ENCODE data around the gene SHROOM3.

The SHROOM3 gene

DNA sequence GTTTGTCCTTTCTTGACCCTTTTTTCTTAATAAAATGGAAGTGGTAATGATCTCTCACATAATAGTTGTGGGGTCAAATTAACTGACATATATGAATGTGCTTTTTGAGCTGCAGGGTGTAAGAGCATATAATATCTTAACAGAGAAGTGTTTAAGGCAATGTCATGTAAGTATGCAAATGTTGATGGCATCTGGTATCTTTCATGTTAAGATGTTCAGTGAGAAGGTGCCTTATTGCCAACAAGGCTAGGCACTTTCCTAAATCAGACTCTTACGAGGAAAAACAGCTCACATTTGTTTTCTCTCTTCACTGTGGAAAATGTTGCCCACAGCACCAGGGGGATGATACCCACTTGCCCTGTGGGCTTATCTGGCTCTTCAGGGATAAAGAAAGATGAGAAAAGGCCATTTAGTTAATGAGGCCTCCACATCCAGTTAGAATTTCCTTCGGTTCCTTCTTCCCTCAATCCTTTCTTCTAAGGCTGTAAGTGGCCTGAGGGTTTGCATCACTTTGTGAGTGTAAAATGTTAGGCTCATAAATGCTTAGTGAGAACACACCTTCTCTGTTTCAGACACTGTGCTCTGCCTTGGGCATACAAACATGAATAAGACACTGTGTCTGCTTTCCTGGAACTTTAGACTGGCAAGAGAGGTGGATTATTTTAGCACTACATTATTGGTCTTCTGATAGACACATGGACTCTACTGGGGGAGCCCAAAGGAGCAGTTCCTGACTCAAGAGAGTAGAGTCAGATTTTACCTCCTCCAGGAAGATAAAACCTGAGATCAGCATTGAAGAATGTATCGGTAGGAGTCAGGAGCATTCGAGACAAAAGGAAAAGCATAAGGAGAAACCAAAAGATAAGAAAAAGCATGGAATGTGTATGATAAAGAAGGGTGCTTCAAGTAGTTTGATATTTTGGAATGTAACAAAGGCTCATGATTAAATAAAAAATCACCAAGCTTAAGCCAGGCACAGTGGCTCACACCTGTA is 327.4 kb downstream of the SHROOM3 start:
- H3K4me3 ChIP-seq (ENCODE audit: low read depth, low read length) = no peak overlapping the region
- DNase-seq (ENCODE audit: low read depth) = no peak
- no peak for TF ChIP-seq MYC (IDR thresholded peaks at IDR 0.05; ENCODE audit: low read depth, low read length)
- TF ChIP-seq, protein P1, sequence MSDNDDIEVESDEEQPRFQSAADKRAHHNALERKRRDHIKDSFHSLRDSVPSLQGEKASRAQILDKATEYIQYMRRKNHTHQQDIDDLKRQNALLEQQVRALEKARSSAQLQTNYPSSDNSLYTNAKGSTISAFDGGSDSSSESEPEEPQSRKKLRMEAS (IDR thresholded peaks at IDR 0.05; ENCODE audit: low read depth, low read length) = no peak
- TF ChIP-seq, protein P2, sequence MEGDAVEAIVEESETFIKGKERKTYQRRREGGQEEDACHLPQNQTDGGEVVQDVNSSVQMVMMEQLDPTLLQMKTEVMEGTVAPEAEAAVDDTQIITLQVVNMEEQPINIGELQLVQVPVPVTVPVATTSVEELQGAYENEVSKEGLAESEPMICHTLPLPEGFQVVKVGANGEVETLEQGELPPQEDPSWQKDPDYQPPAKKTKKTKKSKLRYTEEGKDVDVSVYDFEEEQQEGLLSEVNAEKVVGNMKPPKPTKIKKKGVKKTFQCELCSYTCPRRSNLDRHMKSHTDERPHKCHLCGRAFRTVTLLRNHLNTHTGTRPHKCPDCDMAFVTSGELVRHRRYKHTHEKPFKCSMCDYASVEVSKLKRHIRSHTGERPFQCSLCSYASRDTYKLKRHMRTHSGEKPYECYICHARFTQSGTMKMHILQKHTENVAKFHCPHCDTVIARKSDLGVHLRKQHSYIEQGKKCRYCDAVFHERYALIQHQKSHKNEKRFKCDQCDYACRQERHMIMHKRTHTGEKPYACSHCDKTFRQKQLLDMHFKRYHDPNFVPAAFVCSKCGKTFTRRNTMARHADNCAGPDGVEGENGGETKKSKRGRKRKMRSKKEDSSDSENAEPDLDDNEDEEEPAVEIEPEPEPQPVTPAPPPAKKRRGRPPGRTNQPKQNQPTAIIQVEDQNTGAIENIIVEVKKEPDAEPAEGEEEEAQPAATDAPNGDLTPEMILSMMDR (IDR thresholded peaks at IDR 0.05; ENCODE audit: low read depth, low read length) = no peak
- TF ChIP-seq POLR2A (IDR thresholded peaks at IDR 0.05; ENCODE audit: extremely low read depth, insufficient read length) = no peak

DNA sequence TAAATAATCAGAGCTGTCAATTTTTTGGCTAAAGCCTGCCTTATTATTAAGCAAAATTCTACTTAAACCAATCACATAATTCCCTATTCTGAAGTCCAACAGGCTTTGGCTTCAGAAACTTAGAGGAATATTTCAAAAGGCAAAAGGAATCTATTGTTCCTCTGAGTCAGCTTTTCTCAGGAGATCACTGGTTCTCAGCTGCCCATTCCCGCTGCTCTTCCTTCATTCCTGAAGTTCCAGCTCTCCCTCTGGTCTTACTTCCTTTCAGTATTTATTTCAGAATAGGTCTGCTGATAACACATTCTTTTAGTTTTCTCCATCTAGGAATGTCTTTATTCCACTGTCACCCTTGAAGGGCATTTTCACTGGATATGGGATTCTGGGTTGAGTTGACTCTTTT is 329.2 kb downstream of the SHROOM3 start:
- no peak overlapping the region for H3K4me3 ChIP-seq (ENCODE audit: low read depth, low read length)
- DNase-seq (ENCODE audit: low read depth) = no peak
- TF ChIP-seq MYC (IDR thresholded peaks at IDR 0.05; ENCODE audit: low read depth, low read length) (no peak), POLR2A (IDR thresholded peaks at IDR 0.05; ENCODE audit: extremely low read depth, insufficient read length) (no peak)
- TF ChIP-seq, protein P2 (IDR thresholded peaks at IDR 0.05; ENCODE audit: low read depth, low read length) = no peak
- TF ChIP-seq, protein P1 (IDR thresholded peaks at IDR 0.05; ENCODE audit: low read depth, low read length) = no peak

DNA sequence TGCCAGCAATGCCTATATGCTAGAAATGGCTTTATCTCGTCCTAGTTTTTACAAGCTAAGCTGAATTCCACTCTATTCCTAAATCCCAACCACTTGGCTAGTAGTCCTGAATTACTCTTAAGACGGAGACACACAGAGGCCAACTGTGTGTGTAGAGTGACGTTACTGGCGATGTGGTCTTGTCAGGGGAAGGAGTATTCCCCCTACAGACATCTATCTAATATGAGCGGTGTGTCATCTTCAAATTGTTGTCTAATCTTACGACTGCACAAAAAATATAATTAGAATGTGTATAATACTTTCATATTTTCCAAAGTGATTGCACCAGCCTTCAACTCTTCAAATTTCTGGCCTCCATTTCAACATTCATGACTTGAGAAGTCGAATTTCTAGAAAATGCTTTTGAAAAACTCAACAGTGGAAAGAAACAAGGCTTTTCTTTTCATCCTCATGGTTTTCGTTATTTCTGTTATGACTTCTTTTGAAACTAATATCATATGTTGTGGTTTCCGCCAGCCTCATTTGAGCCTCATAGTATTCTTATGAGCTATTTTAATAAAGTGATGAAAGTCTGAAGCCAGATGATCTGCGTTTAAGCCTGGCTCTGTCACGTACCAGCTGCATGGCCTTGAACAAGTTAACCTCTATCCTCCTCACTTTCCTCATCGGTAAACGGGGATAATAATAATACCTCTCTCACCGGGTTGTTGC is 330.6 kb downstream of the SHROOM3 start:
- no peak for TF ChIP-seq MYC (IDR thresholded peaks at IDR 0.05; ENCODE audit: low read depth, low read length)
- no peak for TF ChIP-seq POLR2A (IDR thresholded peaks at IDR 0.05; ENCODE audit: extremely low read depth, insufficient read length)
- TF ChIP-seq, protein P1 (IDR thresholded peaks at IDR 0.05; ENCODE audit: low read depth, low read length) = no peak
- TF ChIP-seq, protein P2 (IDR thresholded peaks at IDR 0.05; ENCODE audit: low read depth, low read length) = no peak
- H3K4me3 ChIP-seq (ENCODE audit: low read depth, low read length) = no peak overlapping the region
- DNase-seq (ENCODE audit: low read depth) = no peak

DNA sequence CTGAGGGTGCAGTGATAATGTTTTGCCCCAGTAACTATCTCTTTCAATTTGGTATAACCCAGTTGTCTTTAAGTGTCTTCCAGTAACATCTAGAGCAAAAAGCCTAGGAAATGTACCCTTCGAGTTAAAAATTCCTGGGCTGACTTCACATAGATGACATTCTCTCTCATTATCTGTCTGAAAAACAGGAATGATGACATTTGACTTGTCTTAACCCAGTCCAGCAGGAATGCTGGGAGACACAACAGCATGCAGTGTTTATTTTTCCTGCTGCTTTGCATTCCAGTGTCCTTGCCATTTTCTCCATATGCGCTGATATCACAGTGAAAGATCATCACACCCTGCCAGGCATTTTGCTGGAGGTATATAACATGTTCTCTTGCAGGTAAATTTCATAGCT is 333.0 kb downstream of the SHROOM3 start:
- DNase-seq (ENCODE audit: low read depth) = no peak
- TF ChIP-seq MYC (IDR thresholded peaks at IDR 0.05; ENCODE audit: low read depth, low read length) = no peak
- no peak for TF ChIP-seq POLR2A (IDR thresholded peaks at IDR 0.05; ENCODE audit: extremely low read depth, insufficient read length)
- TF ChIP-seq, protein P1 (IDR thresholded peaks at IDR 0.05; ENCODE audit: low read depth, low read length) = no peak
- TF ChIP-seq, protein P2 (IDR thresholded peaks at IDR 0.05; ENCODE audit: low read depth, low read length) = no peak
- H3K4me3 ChIP-seq (ENCODE audit: low read depth, low read length) = no peak overlapping the region

DNA sequence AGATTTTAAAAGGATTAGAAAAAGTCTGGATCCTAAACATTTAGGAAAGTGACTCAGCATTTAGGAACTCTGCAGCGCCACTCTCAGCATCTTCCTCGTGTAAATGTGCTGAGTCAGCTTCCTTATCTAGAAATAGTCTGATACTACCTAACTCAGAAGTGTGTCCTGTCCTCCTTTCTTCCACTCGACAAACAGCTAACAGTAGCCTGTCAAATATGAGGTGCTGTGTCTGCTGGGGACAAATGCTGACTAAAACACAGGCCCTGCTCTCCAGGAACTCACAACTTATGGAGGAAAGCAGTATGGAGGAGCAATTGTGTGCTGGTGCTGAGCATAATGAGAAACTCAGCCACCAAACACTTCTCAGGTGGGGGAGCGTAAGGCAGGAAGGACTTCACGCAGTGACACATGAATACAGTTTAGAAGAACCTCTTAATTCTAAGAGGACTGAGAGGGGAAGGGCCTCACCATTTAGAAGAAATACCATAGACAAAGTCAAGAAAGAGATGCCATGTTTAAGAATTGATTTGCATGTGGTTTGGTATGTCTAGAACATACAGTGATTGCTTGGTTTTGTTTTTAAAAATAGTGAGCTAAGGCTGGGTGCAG is 337.6 kb downstream of the SHROOM3 start:
- no peak overlapping the region for H3K4me3 ChIP-seq (ENCODE audit: low read depth, low read length)
- DNase-seq (ENCODE audit: low read depth) = no peak
- TF ChIP-seq POLR2A (IDR thresholded peaks at IDR 0.05; ENCODE audit: extremely low read depth, insufficient read length) (no peak), MYC (IDR thresholded peaks at IDR 0.05; ENCODE audit: low read depth, low read length) (no peak)
- TF ChIP-seq, protein P1 (IDR thresholded peaks at IDR 0.05; ENCODE audit: low read depth, low read length) = no peak
- TF ChIP-seq, protein P2 (IDR thresholded peaks at IDR 0.05; ENCODE audit: low read depth, low read length) = no peak

All from NB4 (cell line).